GM18873 (cell line): ENCODE data around the gene SAP25.

Experiments used
- ATAC-seq: cut with Tn5 transposase; IDR thresholded peaks from one replicate; pipeline ENCODE4 v1.9.1; 2021; ENCODE audit warnings: mild to moderate bottlenecking, moderate library complexity, moderate number of reproducible peaks; ENCODE audit not compliant: unreplicated experiment, low FRiP score

Gene SAP25

DNA sequence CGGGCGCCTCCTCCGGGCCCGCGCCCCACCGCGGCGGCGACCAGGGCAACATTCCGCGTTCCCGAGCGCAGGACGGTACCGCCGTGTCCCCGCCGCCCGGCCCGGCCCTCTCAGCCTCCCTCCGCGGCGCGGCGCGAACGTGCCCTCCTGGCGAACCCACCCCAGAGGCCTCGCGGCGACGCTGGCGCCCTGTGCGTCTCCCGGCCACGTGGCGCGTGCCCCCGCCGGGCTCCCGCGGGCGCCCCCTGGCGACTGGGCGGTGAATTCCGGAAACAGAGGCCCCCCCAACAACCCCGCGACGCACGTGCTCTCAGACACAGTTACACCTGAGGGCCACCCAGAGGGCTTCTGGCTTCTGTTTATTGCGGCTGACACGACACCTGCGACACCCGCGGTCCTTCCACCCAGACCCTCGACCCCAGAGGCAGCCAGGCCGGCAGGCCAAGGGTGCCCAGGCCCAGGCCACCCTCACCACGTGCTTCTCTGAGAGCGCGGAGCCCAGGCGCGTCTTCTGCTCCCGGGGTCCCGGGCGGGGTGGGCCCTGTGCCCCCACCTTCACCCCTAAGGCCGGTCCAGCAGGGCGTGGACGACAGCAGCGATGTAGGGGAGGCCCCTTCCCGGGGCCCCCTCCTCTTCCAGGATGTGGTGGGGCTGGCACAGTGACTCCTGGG, at the start of gene SAP25:
SAP25 (minus strand) TSS at position 210 of the 671 bp plus-strand sequence; CDS start at position 52, 158 bp downstream.
- ATAC-seq, result no peak

DNA sequence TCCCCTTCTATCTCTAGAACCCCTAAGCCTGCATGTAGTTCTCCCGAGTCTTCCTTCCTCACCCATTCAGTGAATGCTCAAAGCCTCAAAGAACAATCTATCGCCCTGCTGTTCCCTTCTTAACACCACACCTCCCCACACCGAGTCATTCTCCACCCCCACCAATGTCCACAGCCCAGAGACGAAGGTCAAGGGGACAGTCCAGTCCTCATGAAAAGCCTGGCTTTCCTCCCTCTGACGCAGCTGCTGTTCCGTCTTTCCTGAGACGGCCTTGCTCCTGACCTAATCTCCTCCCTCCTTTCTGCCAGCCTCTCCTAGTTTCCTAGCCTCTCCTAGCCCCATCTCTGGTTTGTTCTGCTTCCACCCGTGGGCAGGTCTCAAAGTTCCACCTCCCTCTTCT, 47.9 kb upstream of the SAP25 start:
- no peak for ATAC-seq

DNA sequence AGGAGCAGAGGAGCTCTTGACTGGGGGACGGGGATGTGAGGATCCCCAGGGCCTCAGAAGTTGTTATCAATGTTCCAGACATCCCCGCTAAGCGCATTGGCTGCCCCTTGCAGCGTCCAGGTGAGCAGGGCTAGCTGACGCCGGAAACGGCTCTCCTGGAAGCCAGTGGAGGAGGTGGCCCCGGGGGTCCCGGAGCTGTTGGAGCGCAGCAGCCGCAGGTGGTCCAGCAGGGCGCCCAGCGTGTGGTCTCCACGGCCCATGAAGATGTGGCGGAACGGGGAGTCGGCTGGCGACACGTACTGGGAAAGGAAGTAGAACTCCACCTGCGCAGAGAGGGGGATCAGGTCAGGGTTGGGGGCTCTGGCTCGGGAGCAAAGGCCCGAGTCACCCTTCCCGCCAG, 47.1 kb upstream of the SAP25 start:
- ATAC-seq, result no peak

DNA sequence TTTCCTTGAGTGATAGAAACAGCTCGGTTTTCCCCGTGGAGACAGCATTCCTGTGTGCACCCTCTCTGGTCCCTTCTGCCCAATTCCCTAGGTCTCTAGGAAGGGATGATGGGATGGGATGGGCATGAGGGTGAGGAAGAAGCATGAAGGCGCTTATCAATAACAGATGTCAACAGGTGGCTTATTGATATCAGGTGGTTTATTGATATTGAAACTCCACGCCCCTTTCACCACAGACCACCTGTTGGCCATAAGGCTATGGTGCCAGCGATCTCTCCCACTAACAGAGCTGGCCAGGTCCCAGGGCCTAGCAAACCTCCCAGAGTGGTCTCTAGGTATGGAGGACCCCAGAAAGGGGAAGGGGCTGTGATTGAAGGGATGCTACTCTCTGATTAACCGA, 46.5 kb upstream of the SAP25 start:
- ATAC-seq, result no peak

DNA sequence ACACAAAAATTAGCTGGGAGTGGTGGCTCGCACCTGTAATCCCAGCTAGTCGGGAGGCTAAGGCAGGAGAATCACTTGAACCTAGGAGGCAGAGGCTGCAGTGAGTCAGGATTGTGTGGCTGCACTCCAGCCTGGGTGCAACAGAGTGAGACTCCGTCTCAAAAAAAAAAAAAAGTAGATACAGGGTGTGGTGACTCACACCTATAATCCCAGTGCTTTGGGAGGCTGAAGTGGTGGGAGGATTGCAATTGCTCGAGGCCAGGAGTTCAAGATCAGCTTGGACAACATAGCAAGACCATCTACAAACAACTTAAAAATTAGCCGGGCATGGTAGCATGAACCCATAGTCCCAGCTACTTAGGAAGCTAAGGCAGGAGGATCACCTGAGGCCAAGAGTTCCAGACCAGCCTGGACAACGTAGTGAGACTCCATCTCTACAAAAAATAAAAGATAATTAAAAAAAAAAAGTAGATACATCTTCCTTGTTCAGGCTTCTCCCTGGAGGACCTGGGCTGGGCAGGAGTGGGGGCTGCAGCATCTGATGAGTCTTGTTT, 40.7 kb upstream of the SAP25 start:
- ATAC-seq, result no peak

DNA sequence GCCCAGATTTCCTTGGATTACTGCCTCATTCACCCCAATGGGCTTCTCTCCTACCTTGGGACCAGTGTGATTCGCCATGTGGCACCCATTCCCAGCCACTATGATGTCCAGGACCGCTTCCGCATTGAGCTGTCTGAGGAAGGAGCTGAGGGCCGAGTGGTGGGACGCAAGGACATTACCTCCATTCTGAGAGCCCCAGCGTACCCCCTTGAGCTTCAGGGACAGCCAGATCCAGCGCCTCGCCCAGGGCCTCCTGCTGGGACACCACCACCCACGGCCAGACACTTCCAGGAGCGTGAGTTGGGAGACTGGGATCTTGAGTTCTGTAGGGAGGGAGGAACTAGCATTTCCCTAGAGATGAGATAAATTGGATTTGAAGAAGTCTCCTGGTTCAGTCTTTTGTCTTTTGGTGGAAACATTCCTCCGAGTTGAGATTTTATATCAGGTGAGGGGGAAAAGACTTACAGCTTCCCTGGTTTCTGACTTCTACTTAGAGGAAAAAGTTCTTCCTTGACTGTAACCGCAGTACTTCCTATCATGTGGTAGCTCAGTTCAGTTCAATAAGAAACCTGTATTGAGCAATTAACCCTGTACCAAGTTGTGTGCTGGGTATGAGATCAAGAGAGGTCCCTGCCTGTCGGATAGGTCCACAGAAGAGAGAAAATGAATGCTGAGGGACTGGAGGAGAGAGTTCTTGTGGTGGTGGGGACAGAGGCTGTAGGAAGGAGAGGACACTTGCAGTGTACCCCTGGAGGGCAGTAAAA, 39.9 kb upstream of the SAP25 start:
- no peak for ATAC-seq

DNA sequence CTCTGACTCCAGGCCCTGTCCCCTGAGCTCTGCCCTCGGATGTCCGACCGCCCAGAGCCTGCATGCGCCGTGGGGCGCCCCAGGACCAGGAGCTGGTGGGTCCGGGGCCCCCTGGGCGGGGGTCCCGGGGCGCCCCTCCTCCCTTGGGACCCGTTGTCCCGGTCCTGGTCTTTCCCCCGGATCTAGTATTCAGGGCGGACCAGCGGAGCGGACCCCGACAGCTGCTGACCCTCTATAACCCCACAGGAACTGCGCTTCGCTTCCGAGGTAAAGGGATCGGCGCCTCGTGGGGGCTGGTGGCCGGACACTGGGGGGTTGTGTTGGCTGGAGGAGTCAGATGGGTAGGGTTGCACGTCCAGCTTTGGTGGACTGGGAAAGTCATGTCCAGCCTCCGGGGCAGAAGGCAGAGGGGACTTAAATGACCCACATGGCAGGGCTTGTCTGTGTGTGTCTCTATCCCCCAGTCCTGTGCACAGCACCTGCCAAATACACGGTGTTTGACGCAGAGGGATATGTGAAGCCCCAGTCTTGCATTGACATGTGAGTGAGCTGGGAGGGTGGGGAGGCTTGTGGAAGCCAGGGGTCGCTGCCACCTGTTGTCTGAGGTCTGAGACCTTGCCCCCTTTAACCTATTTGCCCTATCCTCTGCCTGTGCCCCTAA, 39.2 kb upstream of the SAP25 start:
- no peak for ATAC-seq

DNA sequence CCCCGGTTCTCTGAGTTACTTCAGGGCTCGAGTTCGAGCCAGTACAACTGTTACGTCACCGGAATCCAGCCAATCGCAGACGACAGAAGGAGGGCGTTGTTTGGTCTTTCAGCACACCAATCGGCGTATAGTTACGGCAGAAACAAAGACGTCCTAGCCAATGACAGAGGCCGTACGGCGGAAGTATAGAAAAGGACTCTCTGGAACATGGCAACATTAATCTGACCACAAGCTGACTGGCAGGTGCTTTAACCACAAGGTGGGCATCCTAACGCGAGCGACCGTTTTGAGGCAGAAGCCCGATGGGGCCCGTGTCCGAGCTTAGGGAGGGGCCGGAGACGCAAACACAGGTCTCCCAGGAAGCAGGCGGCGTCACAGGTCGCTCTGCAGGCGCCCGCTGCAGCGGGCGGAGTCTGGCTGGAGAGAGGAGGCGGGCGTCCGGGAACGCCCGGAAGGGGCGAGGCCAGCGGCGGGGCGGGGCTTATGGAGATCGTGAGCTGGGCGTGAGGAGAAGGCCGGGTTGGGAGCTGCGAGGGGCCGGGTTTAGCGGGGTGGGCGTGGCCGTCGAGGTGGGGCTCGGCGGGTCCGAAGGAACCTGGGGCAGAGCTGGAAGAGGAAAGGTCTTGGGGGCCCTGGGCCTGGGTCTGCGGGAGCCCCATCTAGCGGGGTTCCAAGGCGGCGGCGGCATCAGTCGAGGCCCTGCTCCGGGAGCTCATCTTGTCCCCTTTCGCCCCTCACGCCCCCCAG, 38.5 kb upstream of the SAP25 start, which contains the start of gene MOSPD3:
MOSPD3 (plus strand) TSS at position 558 of the 747 bp plus-strand sequence. CDS start 252 bp downstream, outside the sequence.
- peak; percentile 84 for ATAC-seq

DNA sequence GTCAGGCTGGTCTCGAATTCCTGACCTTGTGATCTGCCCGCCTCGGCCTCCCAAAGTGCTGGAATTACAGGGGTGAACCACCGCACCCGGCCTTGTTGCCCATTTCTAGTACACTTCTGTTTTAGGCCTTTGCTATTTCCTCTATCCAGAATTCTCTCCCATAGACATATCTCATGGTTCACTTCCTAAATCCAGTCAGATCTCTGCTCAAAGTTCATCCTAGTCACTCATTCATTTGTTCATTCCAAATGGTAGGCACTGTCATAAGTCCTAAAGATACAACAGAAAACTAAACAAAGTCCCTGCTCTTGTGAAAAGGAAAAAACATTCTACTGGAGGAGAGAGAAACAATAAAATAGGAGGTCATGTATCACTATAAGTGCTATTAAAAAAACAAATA, 36.3 kb upstream of the SAP25 start:
- ATAC-seq, result no peak

DNA sequence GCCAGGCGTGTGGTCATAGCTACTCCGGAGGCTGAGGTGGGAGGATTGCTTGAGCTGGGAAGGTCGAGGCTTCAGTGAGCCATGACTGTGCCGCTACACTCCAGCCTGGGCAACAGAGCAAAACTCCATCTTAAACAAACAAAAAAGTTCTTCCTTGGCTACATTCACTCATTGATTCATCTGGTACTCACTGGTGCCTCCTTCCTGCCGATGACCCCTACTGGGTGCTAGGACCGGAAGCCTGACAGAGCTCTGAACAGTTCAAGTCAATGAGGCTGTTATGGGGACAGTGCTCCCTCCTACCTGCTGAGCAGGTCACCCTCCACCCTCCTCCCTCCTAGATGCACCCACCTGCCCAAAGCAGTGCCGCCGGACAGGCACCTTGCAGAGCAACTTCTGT, 33.4 kb upstream of the SAP25 start:
- ATAC-seq, result no peak

DNA sequence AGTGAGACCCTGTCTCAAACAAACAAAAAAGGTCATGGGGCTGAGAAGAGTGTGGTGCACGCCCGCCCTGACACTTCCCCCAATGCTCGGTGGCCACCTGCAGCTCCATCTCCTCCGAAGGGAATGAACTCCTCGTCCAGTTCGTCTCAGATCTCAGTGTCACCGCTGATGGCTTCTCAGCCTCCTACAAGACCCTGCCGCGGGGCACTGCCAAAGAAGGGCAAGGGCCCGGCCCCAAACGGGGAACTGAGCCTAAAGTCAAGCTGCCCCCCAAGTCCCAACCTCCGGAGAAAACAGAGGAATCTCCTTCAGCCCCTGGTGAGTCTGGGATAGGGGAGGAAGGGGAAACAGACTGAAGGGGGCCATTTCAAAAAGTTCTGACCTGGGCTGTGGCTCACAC, 32.6 kb upstream of the SAP25 start:
- ATAC-seq, result no peak

DNA sequence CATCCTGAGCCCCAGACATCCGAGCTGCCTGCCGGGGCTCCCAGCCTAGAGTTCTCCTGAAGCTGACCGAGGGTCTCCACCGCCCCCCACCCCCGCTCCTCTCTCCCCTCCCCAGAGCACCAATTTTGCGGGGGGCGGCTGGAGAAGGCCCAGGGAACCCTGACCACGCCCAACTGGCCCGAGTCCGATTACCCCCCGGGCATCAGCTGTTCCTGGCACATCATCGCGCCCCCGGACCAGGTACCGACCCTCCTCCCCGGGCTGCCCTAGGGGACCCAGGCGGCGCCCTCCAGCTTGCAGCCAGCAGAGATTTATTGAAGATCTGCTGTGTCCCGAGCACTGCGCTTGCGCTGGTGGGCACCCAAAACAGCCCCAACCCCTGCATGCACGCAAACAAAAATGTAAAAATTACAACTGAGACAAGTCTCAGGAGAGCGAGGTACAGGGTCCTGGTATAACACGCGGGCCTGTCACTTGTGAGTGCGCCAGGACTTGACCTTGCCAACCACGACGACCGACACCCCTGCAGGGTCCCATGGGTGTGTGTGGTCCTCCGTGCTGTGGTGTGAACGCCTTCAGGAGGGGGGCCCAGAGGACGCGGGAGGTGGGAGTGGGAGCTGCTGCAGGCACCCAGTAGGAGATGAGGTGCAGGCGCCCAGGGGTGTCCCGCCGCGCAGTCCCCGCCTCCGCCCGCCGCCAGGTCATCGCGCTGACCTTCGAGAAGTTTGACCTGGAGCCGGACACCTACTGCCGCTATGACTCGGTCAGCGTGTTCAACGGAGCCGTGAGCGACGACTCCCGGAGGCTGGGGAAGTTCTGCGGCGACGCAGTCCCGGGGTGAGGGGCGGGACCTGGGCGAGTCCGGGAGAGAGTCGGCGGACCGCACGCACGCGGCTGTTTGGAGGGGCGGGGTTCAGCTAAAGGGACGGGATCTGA, 31.5 kb upstream of the SAP25 start:
- ATAC-seq, result no peak

DNA sequence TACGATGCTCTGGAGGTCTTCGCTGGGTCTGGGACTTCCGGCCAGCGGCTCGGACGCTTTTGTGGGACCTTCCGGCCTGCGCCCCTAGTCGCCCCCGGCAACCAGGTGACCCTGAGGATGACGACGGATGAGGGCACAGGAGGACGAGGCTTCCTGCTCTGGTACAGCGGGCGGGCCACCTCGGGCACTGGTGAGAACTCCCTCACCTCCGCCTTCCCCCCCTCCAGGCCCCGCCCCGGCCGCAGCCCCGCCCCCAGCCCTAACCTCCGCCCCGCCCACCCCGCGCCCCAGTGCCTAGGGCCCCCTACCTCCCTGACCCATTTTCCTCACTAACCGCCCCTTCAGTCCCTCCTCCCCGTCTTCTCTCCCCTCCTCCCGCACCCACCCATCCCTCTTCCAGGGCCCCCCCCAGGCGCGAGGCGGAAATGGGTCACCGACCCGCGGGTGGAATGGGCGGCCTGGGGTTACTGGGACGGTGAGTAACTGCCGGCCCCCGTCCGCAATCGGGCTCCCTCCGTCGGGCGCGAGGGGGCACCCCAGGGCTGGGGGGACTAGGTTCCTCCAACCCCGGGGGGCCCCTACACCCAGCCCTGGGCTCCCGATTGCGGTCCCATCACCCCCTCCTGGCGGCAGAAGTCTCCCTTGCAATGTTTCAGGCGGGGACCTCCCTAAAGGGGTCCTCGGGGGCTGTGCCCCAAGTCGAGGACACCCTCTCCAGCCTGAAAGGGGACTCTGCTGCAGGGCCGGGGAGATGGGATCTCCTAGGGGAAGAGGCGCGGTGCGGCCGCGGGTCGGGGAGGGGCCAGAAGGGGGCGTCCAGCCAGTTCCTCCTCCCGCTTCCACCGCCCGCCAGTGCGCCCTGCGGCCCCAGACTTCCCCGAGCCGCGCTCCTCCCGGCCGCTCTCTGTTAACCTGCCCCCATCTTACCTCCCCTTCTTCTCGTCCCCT, 30.6 kb upstream of the SAP25 start:
- ATAC-seq, result no peak

DNA sequence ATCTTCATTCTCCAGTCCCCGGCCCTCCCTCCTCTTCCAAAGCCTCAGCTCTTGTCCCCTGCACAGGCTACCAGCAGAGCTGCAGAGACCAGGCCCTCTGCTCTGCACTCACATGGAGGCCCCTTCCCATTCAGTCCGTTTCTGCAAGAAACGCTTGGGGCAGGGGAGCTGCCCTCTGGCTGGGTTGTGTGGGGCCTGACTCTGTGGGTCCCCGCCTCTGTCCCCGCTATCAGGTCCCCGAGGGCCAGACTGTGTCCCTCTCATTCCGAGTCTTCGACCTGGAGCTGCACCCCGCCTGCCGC, 30.0 kb upstream of the SAP25 start:
- ATAC-seq, result no peak

DNA sequence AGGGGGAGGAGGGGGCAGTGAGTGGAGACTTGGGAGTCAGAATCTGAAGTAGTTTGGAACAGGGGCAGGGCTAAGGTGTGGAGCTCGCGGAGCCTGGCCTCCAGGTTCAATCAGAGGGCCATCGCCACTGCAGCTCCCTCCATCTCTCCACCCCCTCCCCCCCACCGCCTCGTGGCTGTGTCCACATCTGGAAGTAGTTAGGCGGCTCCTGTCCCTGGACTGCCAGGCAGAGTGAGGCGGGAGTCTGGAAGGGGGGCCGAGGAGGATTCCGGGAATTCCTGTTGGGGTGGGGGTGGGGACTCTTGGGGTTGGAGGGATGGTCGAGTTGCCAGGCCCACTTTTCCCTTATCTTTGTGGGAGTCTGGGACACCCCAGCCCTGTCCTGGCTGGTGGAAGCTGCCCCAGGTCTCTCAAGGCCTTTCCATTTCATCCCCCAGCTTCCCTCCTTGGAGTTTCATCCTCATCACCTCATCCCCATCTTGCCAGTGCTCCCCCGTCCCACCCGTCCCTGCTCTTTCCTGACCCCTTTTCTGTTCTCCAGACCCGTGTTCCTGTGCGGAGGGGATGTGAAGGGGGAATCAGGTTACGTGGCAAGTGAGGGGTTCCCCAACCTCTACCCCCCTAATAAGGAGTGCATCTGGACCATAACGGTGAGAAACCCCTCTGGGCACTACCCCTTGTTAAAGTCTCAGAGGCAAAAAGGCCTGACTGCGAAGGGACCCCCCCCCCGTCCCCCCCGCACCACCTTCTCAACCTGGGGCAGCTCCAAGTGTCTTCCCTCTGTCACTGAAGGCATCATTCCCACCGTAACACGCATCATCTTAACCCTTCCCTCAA, 29.4 kb upstream of the SAP25 start:
- no peak for ATAC-seq

DNA sequence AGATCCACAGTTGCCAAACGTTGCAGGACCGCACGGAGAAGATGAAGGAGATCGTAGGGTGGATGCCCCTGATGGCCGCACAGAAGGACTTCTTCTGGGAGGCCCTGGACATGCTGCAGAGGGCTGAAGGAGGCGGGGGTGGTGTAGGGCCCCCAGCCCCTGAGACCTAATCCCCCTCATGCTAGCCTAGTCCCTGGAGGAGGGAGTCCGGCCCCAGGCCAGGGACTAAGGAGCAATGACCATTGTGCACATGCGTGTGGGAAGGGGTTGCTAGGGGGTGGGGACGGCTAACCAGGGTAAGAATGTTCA, 27.0 kb upstream of the SAP25 start:
- no peak for ATAC-seq

DNA sequence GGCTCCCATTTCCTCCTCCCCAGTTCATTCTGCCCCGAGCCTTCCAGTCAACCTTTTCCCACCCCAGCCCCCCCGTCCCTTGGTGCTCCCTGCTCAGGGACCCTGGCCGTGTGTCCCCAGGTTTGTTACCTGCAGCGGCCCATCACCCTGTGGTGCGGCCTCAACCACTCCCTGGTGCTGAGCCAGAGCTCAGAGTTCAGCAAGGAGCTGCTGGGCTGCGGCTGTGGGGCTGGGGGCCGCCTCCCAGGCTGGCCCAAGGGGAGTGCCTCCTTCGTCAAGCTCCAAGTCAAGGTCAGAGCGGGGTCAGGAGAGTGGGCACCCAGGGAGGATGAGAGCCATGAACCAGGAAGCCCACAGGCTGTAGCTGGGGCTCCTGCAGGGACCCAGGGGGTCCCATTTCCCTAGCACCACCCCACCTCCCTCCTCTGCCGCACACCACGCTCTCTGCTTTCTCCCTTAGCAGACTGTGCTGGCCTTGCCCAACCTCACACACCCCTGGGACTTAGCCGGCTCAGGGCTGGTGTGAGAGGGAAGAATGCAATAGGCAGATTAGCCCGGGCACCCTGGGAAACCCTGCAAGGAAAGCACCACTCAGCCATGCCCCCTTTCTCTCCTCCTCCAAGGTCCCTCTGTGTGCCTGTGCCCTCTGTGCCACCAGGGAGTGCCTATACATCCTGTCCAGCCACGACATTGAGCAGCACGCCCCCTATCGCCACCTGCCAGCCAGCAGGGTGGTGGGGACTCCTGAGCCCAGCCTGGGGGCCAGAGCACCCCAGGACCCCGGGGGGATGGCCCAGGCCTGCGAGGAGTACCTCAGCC, 26.4 kb upstream of the SAP25 start:
- no peak for ATAC-seq
